Stimulated activated CD4-positive, alpha-beta T cell treated with anti-CD3 and anti-CD28 coated beads, Interleukin-1b, Interleukin-23, amount 100 ng/mL, for 24 hours (primary cell): ENCODE measurements around the gene C9orf153.
"Not testable (repeated sequence)": the region's sequence is repeated elsewhere in the genome, so short reads cannot be mapped to it uniquely, and the experiment has no call there.

Experiments
- DNase-seq, 4 experiments: peaks; one replicate each; pipeline ENCODE4 v3.0.0-alpha.2; 2020; ENCODE audit warnings: low read depth in 4 of 4, low spot score in 1 of 4

Gene C9orf153

DNA sequence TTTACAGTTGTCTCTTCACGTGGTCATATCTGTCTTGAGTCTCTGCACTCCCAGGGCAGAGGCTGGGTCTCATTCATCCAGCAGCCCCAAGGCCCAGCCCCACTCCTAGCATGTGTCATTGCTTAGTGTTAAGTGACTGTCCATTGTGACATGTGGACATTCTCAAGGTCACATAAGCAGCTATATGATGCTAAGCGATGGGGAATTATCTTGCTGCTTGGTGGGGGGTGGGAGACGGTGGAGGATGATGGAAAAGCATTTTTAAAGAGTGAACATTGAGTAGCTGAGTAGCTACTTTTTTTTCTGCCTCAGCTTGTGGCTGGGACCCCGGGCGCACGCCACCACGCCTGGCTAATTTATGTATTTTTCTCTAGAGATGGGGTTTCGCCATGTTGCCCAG, at the start of gene C9orf153:
C9orf153 (minus strand) TSS at position 101 of the 400 bp plus-strand sequence. CDS start 30,054 bp downstream, outside the sequence.
- DNase-seq, result no peak

DNA sequence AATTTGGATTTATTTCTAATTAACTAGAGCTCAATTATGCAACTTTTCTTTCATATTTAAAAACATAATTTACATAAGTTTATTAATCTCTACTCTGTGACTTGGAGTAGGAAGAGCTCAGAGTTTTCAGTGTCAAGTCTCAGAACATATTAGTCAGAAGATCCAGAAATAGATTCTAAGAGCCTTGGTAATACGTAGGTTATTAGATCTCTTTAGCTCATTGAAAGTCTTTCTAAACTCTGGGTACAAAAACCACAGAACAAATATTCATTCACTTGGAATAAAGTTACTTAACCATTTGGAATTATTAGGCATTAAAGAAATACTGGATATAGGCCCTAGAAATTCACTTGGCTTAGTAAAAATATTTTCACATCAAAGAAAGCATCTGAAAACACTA, 49.2 kb upstream of the C9orf153 start:
- no peak for DNase-seq

DNA sequence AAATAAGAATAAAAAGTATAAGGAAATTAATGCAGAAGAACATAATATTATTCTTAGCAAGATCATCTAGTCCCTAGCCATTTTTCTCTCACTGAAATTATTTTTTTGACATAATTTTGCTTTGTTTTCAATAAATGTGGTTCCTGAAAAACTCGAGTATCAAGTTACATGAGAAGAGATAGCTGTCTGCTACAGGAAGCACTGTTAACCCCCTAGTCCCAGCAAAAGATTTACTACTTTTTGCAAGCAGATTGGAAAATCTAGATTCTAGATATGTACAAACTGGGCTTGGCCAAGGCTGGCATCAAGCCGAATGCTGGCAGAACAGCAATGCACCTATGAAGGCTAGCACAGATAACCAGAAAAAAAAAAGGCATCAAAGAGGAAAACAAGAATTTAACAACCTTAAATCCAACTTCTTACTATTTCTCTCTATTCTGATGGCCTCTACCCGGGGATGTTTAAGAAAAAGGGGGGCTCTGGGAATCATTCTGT, 44.8 kb upstream of the C9orf153 start:
- no peak for DNase-seq

- peak in 2 of 4 experiments; percentile 17 to 22 for DNase-seq
Observed at GRCh38 chr9:86303316-86303975, 44.0 kb upstream of the C9orf153 start.

- DNase-seq, result no peak
Observed at GRCh38 chr9:86301686-86302085, 42.2 kb upstream of the C9orf153 start.

DNA sequence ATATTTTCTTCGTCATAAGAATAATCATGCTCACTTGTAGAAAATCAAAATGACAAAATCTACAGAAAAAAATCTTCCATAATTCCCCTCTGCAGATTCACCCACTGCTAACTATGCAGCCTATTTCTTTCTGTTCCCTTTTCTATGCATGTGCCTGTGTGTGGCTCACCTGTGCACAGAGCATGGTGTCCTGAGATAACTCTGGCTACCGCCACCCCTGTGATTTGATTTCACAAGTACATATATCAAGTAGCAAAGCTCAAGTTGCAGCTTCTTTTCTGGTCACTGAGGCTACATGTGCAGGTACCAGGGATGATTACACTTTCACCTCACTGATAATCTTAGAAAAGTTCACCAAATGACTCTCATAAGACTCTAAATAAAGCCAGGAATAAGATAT, 41.2 kb upstream of the C9orf153 start:
- no peak for DNase-seq

GRCh38 chr9:86298873-86299272, 39.4 kb upstream of the C9orf153 start:
- no peak for DNase-seq

- not testable (repeated sequence) for DNase-seq
Observed at GRCh38 chr9:86290341-86290740, 30.9 kb upstream of the C9orf153 start.

GRCh38 chr9:86288499-86289198, 29.2 kb upstream of the C9orf153 start:
- no peak for DNase-seq

DNA sequence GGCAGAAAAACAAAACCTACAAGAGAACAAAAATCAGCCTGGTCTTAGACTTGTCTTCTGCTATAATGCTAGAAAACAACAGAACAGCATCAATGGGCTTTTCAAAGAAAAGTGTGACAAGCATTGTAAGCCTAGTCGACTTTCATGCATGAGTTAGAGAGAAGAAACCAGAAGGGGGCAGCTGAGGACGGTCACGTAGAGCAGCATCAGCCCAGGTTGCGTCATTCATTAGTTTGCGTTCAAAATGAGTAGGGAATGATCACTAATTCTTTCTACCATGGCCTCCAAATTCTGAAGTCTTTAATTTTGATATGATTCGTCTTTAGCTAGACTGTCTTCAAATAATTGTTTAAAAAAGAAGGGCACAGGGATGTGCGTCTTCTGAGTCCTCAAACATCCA, 27.6 kb upstream of the C9orf153 start:
- peak in 1 of 4 experiments; percentile 3 for DNase-seq

GRCh38 chr9:86286278-86286677, 26.8 kb upstream of the C9orf153 start:
- no peak for DNase-seq

DNA sequence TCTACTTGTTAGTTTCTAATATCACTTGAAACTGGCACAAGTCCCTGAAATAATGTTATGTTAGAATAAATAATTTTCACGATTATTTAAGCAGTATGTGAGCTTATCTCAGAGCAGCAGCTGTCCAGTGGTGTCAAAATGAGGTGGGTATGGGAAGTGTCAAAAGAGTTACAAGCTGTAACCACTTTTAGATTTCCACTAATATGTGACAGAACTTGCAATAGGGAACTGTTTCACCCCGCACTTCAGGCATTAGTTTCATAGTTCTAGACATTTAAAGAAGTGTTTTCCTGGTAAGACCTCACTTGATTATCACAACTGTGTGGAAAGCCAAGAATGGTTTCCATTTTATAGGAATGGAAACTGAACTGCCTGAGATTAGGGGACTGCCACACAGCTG, 25.8 kb upstream of the C9orf153 start:
- no peak for DNase-seq

DNA sequence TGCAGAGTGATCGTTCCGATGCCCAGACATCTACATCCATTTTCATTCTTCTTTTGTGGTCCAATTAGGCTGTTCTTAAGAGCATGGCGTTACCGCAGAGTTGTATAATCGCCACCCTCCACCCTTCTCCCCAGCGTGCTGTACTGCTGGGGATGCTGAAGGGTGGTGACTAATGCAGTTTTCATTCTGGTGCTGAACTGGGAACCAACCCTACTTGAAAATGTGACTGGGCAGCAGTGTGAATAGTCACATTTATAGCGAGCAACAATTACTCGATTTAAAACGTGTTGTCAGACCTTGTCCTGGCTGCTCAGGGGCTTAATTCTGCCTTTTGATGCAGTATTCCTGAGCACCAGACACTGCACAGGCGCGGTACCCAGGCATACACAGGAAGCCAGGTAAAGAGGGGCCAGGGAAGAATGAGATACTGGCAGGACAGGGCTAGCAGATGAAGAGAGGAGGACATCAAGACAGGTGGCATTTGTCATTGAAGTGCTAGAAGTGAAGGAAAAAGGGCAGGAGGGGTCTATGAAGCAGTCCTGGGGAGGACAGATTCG, 23.6 kb upstream of the C9orf153 start:
- peak in 2 of 4 experiments; percentile 29 to 46 for DNase-seq

- DNase-seq, result peak; percentile 97 to 99 (median 99)
Observed at GRCh38 chr9:86282077-86282978, 22.9 kb upstream of the C9orf153 start, which contains the start of gene ISCA1. TSS of gene ISCA1 (minus strand) at chr9:86282538. CDS start at chr9:86282458, 80 bp downstream.

GRCh38 chr9:86281593-86282076, 22.2 kb upstream of the C9orf153 start:
- DNase-seq, result no peak

DNA sequence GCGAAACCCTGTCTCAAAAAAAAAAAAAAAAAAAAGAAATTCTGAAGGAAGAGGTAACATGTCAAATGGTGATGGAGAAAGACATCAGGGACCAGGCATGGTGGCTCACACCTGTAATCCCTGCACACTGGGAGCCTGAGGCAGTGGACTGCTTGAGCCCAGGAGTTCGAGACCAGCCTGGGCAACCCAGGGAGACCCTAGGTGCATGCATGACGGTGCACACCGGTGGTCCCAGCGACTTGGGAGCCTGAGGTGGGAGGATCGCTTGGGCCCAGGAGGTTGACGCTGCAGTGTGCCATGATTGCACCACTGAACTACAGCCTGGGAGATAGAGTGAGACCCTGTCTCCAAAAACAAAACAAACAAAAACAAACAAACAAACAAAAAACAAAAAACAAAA, 21.1 kb upstream of the C9orf153 start:
- no peak for DNase-seq

DNA sequence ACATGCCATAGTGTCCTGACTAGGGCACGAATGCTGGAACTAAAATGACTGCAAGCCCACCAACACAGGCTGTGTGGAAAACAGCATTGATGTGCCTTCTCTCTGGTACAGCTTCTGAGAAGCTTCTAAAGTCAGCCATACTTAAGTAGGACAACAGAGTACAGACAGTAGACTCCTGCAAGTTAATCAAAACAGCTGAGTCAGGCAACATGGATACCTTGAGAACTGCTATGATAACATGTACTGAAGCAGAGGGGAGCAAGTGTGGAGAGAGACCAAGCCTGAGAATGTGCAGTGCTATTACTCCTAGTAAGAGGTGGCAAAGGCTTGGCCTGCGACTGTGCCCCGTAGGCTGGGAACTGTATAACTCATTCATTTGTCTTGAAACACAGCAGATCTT, 20.4 kb upstream of the C9orf153 start:
- DNase-seq, result no peak

DNA sequence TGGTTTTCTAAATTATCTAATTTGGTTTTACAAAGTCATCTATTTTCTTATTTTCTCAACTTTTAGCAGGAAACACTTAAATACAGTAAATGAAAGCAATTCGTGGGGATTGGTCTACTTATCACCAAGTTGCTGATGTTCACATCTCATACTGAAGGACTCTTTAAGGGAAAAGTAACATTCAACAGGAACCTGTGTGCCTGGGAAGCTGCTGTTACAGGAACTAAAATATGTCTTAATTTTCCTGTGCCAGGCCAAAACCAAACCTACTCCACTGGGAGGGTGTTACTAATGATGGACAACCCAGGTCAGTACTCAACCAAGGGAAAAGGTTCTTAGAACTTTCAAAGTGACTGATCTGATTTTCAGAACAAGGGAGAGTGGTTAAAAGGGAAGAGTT, 17.6 kb upstream of the C9orf153 start:
- no peak for DNase-seq

DNA sequence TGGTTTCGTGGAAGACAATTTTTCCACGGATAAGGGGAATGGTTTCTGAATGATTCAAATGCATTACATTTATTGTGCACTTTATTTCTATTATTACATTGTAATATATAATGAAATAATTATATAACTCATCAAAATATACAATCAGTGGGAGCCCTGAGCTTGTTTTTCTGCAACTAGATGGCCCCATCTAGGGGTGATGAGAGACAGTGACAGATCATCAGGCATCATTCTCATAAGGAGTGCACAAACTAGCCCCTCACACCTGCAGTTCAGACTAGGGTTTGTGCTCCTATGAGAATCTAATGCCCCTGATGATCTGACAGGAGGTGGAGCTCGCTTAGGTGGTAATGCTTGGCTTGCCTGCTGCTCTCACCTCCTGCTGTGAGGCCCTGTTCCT, 16.5 kb upstream of the C9orf153 start:
- DNase-seq, result no peak

GRCh38 chr9:86274821-86275643, 15.6 kb upstream of the C9orf153 start:
- DNase-seq, result no peak
